ENCODE measurements around the gene INAFM2. TPM values are rescaled to one million over a fixed set of nuclear protein-coding genes. Genes with fewer than 3 reads are reported as not detected.

The INAFM2 gene
- polyA plus RNA-seq, 3 donors: 5.1 to 19.6 (median 8.3) TPM

- Histone ChIP-seq H3K4me1 (ENCODE audit: control insufficient read depth in 1 of 2, insufficient read depth in 2 of 2, low read length in 2 of 2) (peaks cover 41 to 52% of the 10 kb centered on the region in 2 donors), H3K9me3 (replicated peaks in 1 of 2; ENCODE audit: control insufficient read depth in 1 of 2, insufficient read depth in 1 of 2, low read length in 2 of 2) (no peaks in the 10 kb centered on the region), H3K4me2 (replicated peaks; ENCODE audit: extremely low read depth, low read length, poor library complexity, severe bottlenecking) (no peak overlapping the region), H3K27ac (ENCODE audit: low read depth in 1 of 2, low read length in 2 of 2) (peak overlapping the region in 1 of 2 donors; percentile 28), H3K4me3 (replicated peaks in 1 of 3; ENCODE audit: low read depth in 2 of 3, low read length in 3 of 3) (no peak overlapping the region), H4K20me1 (ENCODE audit: insufficient read depth, low read length) (peaks cover 100% of the 10 kb centered on the region), H3K79me2 (ENCODE audit: insufficient read depth, low read length) (peaks cover 70% of the 10 kb centered on the region), H3K9ac (ENCODE audit: insufficient read depth, low read length, poor library complexity, severe bottlenecking) (no peak overlapping the region), H3K36me3 (replicated peaks in 1 of 2; ENCODE audit: control insufficient read depth in 1 of 2, insufficient read depth in 2 of 2, low read length in 2 of 2) (peaks cover 84 to 100% of the 10 kb centered on the region in 2 donors), H2AFZ (ENCODE audit: insufficient read depth, low read depth, low read length, poor library complexity, severe bottlenecking) (no peak overlapping the region), H3K27me3 (ENCODE audit: control insufficient read depth in 2 of 2, insufficient read depth in 2 of 2, low read length in 2 of 2) (no peaks in the 10 kb centered on the region)
- H3K36me3 Mint-ChIP-seq: peaks cover 82 to 98% of the 10 kb centered on the region in 2 donors
- peak overlapping the region in 1 of 2 donors; percentile 42 for H3K4me3 Mint-ChIP-seq
- peaks cover 0 to 1% (median 0%) of the 10 kb centered on the region in 3 donors for H3K27me3 Mint-ChIP-seq (ENCODE audit: low read depth in 3 of 3)
- H3K9me3 Mint-ChIP-seq: no peaks in the 10 kb centered on the region
- H3K27ac Mint-ChIP-seq: peak overlapping the region in 2 of 7 donors; percentile 67 to 68
- TF ChIP-seq, protein P1, sequence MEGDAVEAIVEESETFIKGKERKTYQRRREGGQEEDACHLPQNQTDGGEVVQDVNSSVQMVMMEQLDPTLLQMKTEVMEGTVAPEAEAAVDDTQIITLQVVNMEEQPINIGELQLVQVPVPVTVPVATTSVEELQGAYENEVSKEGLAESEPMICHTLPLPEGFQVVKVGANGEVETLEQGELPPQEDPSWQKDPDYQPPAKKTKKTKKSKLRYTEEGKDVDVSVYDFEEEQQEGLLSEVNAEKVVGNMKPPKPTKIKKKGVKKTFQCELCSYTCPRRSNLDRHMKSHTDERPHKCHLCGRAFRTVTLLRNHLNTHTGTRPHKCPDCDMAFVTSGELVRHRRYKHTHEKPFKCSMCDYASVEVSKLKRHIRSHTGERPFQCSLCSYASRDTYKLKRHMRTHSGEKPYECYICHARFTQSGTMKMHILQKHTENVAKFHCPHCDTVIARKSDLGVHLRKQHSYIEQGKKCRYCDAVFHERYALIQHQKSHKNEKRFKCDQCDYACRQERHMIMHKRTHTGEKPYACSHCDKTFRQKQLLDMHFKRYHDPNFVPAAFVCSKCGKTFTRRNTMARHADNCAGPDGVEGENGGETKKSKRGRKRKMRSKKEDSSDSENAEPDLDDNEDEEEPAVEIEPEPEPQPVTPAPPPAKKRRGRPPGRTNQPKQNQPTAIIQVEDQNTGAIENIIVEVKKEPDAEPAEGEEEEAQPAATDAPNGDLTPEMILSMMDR (IDR thresholded peaks at IDR 0.05): no peak
- H3K4me1 Mint-ChIP-seq: peaks cover 50% of the 10 kb centered on the region
- DNase-seq: no peak
- WGBS (ENCODE audit: insufficient coverage): no CpG with 5 or more reads among the region's 2 CpGs
- intact Hi-C loops (cut with micrococcal nuclease): no loop called here
Observed at GRCh38 chr15:40300771-40301170, 22.7 kb upstream of the INAFM2 start.

DNA sequence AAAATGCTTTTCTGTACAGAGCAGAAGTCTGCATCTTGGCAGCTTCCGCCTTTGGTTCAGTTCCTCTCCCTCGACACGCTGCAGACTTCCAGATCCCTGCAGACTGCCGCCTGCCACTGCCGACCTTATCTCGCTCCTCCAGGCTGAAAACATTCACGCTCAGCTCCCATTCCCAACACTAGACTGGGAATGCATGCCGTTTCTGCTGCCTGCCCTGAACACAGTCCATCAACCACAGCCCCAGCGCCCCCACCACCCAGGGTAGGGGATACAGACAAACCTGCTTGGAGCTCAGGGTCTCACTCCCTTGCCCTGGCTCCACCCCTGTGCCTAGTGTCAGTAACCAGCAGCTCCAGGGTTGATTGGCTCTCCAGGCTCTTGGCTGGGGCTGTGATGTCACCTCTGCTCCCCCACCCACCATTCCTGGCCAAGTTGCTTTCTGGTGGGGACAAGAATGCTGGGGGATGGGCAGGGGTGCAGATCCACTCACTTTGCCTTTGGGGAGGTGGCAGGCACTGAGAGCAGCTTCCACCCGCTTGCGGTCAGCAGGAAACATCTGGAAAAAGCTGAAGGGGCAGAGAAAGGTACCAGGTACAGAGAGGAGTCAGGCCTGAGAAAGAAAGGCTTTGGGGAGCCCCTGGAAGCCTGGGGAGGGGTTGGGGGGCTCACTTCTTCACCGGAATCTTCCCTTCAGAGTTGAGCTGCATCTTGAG is 21.9 kb upstream of the INAFM2 start:
- H3K27ac ChIP-seq (ENCODE audit: low read depth in 1 of 2, low read length in 2 of 2): peak overlapping the region; percentile 4 to 20
- H3K79me2 ChIP-seq (ENCODE audit: insufficient read depth, low read length): peaks cover 78% of the 10 kb centered on the region
- Mint-ChIP-seq H3K4me3 (peak overlapping the region; percentile 56 to 84), H3K4me1 (peaks cover 58% of the 10 kb centered on the region), H3K9me3 (no peaks in the 10 kb centered on the region), H3K27me3 (ENCODE audit: low read depth in 3 of 3) (peaks cover 0 to 1% (median 0%) of the 10 kb centered on the region in 3 donors), H3K36me3 (peaks cover 74 to 90% of the 10 kb centered on the region in 2 donors), H3K27ac (peak overlapping the region in 5 of 7 donors; percentile 58 to 68 (median 63))
- H4K20me1 ChIP-seq (ENCODE audit: insufficient read depth, low read length): peaks cover 100% of the 10 kb centered on the region
- H3K9ac ChIP-seq (ENCODE audit: insufficient read depth, low read length, poor library complexity, severe bottlenecking): no peak overlapping the region
- H3K9me3 ChIP-seq (replicated peaks in 1 of 2; ENCODE audit: control insufficient read depth in 1 of 2, insufficient read depth in 1 of 2, low read length in 2 of 2): no peaks in the 10 kb centered on the region
- no peak overlapping the region for H2AFZ ChIP-seq (ENCODE audit: insufficient read depth, low read depth, low read length, poor library complexity, severe bottlenecking)
- H3K36me3 ChIP-seq (replicated peaks in 1 of 2; ENCODE audit: control insufficient read depth in 1 of 2, insufficient read depth in 2 of 2, low read length in 2 of 2): peaks cover 75 to 92% of the 10 kb centered on the region in 2 donors
- H3K4me3 ChIP-seq (replicated peaks in 1 of 3; ENCODE audit: low read depth in 2 of 3, low read length in 3 of 3): peak overlapping the region in 1 of 3 experiments; percentile 27
- WGBS (ENCODE audit: insufficient coverage): 61% methylated on average over 9 of the region's 12 CpGs
- no peaks in the 10 kb centered on the region for H3K27me3 ChIP-seq (ENCODE audit: control insufficient read depth in 2 of 2, insufficient read depth in 2 of 2, low read length in 2 of 2)
- H3K4me2 ChIP-seq (replicated peaks; ENCODE audit: extremely low read depth, low read length, poor library complexity, severe bottlenecking): peak overlapping the region; percentile 30
- peak in 1 of 3 donors; percentile 21 for DNase-seq
- H3K4me1 ChIP-seq (ENCODE audit: control insufficient read depth in 1 of 2, insufficient read depth in 2 of 2, low read length in 2 of 2): peaks cover 48 to 60% of the 10 kb centered on the region in 2 donors
- TF ChIP-seq, protein P1 (IDR thresholded peaks at IDR 0.05): no peak
- intact Hi-C loops (cut with micrococcal nuclease): no loop called here

Measured in CD14-positive monocyte (primary cell).